ENCODE results near the gene DDX3Y. TPM values are rescaled to one million over a fixed set of nuclear protein-coding genes. Genes with fewer than 3 reads are reported as not detected.

Gene DDX3Y
- 100 to 1,000 TPM in 2 of 3 donors, not detected in 1; 422 to 552 TPM for total RNA-seq
- 394 TPM for total RNA-seq (2013)

GRCh38 chrY:12904618-12905516 lies at the start of gene DDX3Y:
DDX3Y (plus strand) TSS chrY:12904868; CDS start chrY:12904937, 69 bp downstream.
- Histone ChIP-seq H3K9me3 (ENCODE audit: control insufficient read depth, insufficient read depth, low read length) (no peaks in the 10 kb centered on the region), H3K36me3 (ENCODE audit: control insufficient read depth, insufficient read depth, low read length) (peaks cover 3% of the 10 kb centered on the region), H3K4me1 (ENCODE audit: control insufficient read depth, insufficient read depth, low read length) (peaks cover 6% of the 10 kb centered on the region), H3K27ac (ENCODE audit: low read length) (peak within 1 kb of the TSS; percentile 98), H3K27me3 (ENCODE audit: control insufficient read depth, insufficient read depth, low read length) (no peaks in the 10 kb centered on the region), H3K4me3 (ENCODE audit: low read length) (peak within 1 kb of the TSS; percentile 94)
- peaks cover 0 to 23% of the 10 kb centered on the region in 2 donors for H3K4me1 Mint-ChIP-seq
- intact Hi-C loops (cut with micrococcal nuclease): loop anchor here (2.0 to 10.0 kb wide), 3 partner anchors 242 to 1440 kb away; no protein-coding TSS in a partner anchor
- H3K27me3 Mint-ChIP-seq (ENCODE audit: low read depth in 2 of 2): no peaks in the 10 kb centered on the region
- DNase-seq (peak; percentile 77 to 95), ATAC-seq (peak in 2 of 3 donors; percentile 89 to 98)
- no peaks in the 10 kb centered on the region for H3K36me3 Mint-ChIP-seq
- no peak within 1 kb of the TSS for H3K4me3 Mint-ChIP-seq
- H3K27ac Mint-ChIP-seq: peak within 1 kb of the TSS in 1 of 2 donors; percentile 99
- TF ChIP-seq CTCF (IDR thresholded peaks at IDR 0.05): no peak
- no peaks in the 10 kb centered on the region for H3K9me3 Mint-ChIP-seq
- under 1% methylated on average over 54 of the region's 54 CpGs for WGBS (ENCODE audit: insufficient coverage)

DNA sequence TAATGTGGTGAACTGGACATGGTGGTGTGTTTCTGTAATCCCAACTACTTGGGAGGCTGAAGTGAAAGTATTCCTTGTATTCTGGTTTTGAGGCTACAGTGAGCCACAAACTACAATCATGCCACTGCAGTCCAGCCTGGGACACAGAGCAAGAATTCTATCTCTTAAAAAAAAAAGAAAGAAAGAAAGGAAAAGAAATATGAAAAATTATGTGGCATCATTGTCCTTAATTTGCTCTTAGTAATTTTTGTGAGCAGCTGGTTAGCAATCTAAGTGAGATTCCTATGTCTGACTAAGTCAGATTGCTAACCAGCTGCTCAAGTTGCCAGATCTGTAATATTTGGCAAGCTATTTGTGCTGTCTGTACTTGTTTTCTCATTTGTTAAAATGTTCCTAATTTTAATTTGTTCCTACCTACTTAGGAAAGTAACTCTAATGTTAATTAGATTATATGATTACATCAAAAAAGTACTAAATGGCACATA lies 48.8 kb upstream of the DDX3Y start:
- no peaks in the 10 kb centered on the region for H3K9me3 ChIP-seq (ENCODE audit: control insufficient read depth, insufficient read depth, low read length)
- Mint-ChIP-seq H3K27ac (no peak overlapping the region), H3K27me3 (ENCODE audit: low read depth in 2 of 2) (no peaks in the 10 kb centered on the region), H3K4me1 (no peaks in the 10 kb centered on the region), H3K9me3 (no peaks in the 10 kb centered on the region), H3K4me3 (no peak overlapping the region), H3K36me3 (no peaks in the 10 kb centered on the region)
- intact Hi-C loops (cut with micrococcal nuclease): no loop called here
- DNase-seq (no peak), ATAC-seq (no peak)
- H3K4me3 ChIP-seq (ENCODE audit: low read length): no peak overlapping the region
- peaks cover 18% of the 10 kb centered on the region for H3K36me3 ChIP-seq (ENCODE audit: control insufficient read depth, insufficient read depth, low read length)
- no peaks in the 10 kb centered on the region for H3K4me1 ChIP-seq (ENCODE audit: control insufficient read depth, insufficient read depth, low read length)
- no peak for TF ChIP-seq CTCF (IDR thresholded peaks at IDR 0.05)
- no peak overlapping the region for H3K27ac ChIP-seq (ENCODE audit: low read length)
- H3K27me3 ChIP-seq (ENCODE audit: control insufficient read depth, insufficient read depth, low read length): no peaks in the 10 kb centered on the region

DNA sequence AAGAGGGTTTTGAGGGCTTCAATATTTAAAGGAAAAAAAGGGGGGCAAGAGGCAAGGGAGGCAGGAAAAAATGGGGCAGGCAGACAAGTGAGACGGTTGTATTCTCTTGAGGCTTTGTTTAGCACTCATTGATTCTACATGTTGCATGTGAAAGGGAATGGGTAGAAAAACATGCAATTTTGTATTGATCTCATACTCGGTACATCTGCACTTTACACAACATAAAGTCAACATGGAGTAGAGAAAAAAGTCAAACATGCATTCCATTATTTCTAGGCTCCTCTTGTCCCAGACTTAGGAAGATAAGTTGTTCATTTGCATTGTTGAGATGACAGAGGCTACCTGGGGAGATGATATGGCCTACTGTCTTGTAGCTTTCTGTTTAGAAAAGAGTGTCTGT lies 36.7 kb upstream of the DDX3Y start:
- no peak overlapping the region for H3K4me3 Mint-ChIP-seq
- DNase-seq (no peak), ATAC-seq (no peak)
- H3K4me1 ChIP-seq (ENCODE audit: control insufficient read depth, insufficient read depth, low read length): no peaks in the 10 kb centered on the region
- H3K27ac Mint-ChIP-seq: no peak overlapping the region
- no peaks in the 10 kb centered on the region for H3K9me3 ChIP-seq (ENCODE audit: control insufficient read depth, insufficient read depth, low read length)
- H3K9me3 Mint-ChIP-seq: no peaks in the 10 kb centered on the region
- 83% methylated on average over 1 of the region's 2 CpGs for WGBS (ENCODE audit: insufficient coverage)
- no peak for TF ChIP-seq CTCF (IDR thresholded peaks at IDR 0.05)
- intact Hi-C loops (cut with micrococcal nuclease): no loop called here
- no peaks in the 10 kb centered on the region for H3K4me1 Mint-ChIP-seq
- H3K27me3 ChIP-seq (ENCODE audit: control insufficient read depth, insufficient read depth, low read length): no peaks in the 10 kb centered on the region
- no peak overlapping the region for H3K27ac ChIP-seq (ENCODE audit: low read length)
- no peak overlapping the region for H3K4me3 ChIP-seq (ENCODE audit: low read length)
- no peaks in the 10 kb centered on the region for H3K36me3 ChIP-seq (ENCODE audit: control insufficient read depth, insufficient read depth, low read length)
- H3K27me3 Mint-ChIP-seq (ENCODE audit: low read depth in 2 of 2): no peaks in the 10 kb centered on the region
- no peaks in the 10 kb centered on the region for H3K36me3 Mint-ChIP-seq

Data from natural killer cell (primary cell).